Endothelial cell of umbilical vein (primary cell): Measurements from ENCODE around the gene HERPUD1. TPM values are rescaled to one million over a fixed set of nuclear protein-coding genes. Genes with fewer than 3 reads are reported as not detected.

Experiments
- BruUV-seq: library from RNA; stranded (reverse); fragments of 400-500 nt; replicated peaks from 2 replicates; lab custom pipeline; 2021; lab: Mats Ljungman, UMichigan
- CTCF ChIA-PET: fragments of 300-600, 350-600 bp; sonication (Branson Sonifier 250); formaldehyde crosslinking; loops from one replicate; lab custom pipeline; 2021; ENCODE audit warnings: antibody characterized with exemption, inconsistent platforms; lab: Charles Lee
- POLR2A ChIA-PET: fragments of 300-600, 350-600 bp; sonication (Branson Sonifier 250); formaldehyde crosslinking; loops from one replicate; lab custom pipeline; 2021; ENCODE audit warnings: antibody characterized with exemption, inconsistent platforms; lab: Charles Lee
- DNase-seq: peaks from one replicate; pipeline ENCODE4 v3.0.0-alpha.2; 2011; ENCODE audit warnings: low read depth, low spot score
- FAIRE-seq: peaks from 2 replicates; lab custom pipeline; 2011; peaks lifted over from hg19 to GRCh38; lab: Jason Lieb, UNC
- H2AFZ ChIP-seq: 2 replicates; pipeline ENCODE4 v1.6.0; 2012; ENCODE audit warnings: low read depth, low read length, control low read depth, inconsistent platforms
- H3K27ac ChIP-seq: 2 replicates; pipeline ENCODE4 v1.5.1; 2011; ENCODE audit warnings: low read depth, mild to moderate bottlenecking, control low read depth, low read length, moderate library complexity; ENCODE audit not compliant: insufficient read depth
- H3K27me3 ChIP-seq, 2 experiments: 2 replicates each; pipeline versions ENCODE4 v1.6.0 to v1.6.1; 2011; ENCODE audit warnings: low read length in 2 of 2, mixed read lengths in 1 of 2; ENCODE audit not compliant: control insufficient read depth in 2 of 2, insufficient read depth in 2 of 2
- H3K36me3 ChIP-seq, 2 experiments: 2 replicates in 1 of 2; 3 replicates in 1 of 2; pipeline ENCODE4 v1.5.1; 2011; ENCODE audit warnings: low read length in 2 of 2, mild to moderate bottlenecking in 1 of 2, moderate library complexity in 1 of 2; ENCODE audit not compliant: control insufficient read depth in 2 of 2, insufficient read depth in 2 of 2; ENCODE audit errors: extremely low read depth in 1 of 2
- H3K4me1 ChIP-seq: 3 replicates; pipeline ENCODE4 v1.5.1; 2011; ENCODE audit warnings: mild to moderate bottlenecking, low read length; ENCODE audit not compliant: control insufficient read depth, insufficient read depth; ENCODE audit errors: extremely low read depth
- H3K4me2 ChIP-seq: 2 replicates; pipeline ENCODE4 v1.6.1; 2011; ENCODE audit warnings: low read length, control low read depth, mixed read lengths; ENCODE audit not compliant: insufficient read depth
- H3K4me3 ChIP-seq, 3 experiments: fragments of 200-600 bp in 1 of 3; sonication (generic), shearing (Covaris generic) in 1 of 3; replicated peaks in 1 of 3; 2 replicates each; pipeline ENCODE4 v1.5.1; 2011 to 2016; ENCODE audit warnings: control low read depth in 3 of 3, low read length in 3 of 3, mild to moderate bottlenecking in 2 of 3, inconsistent platforms in 1 of 3, low read depth in 1 of 3, moderate library complexity in 1 of 3; ENCODE audit not compliant: insufficient read depth in 1 of 3
- H3K79me2 ChIP-seq: 2 replicates; pipeline ENCODE4 v1.6.0; 2012; ENCODE audit warnings: low read length, inconsistent platforms; ENCODE audit not compliant: control insufficient read depth, insufficient read depth
- H3K9ac ChIP-seq: replicated peaks from 2 replicates; pipeline ENCODE3; 2011; ENCODE audit warnings: low read length, control low read depth; ENCODE audit not compliant: insufficient read depth; ENCODE audit errors: extremely low read depth
- H3K9me1 ChIP-seq: replicated peaks from 3 replicates; pipeline ENCODE4 v1.6.0; 2011; ENCODE audit warnings: mild to moderate bottlenecking, low read length; ENCODE audit not compliant: control insufficient read depth, insufficient read depth; ENCODE audit errors: extremely low read depth
- H3K9me3 ChIP-seq: replicated peaks from 2 replicates; pipeline ENCODE4 v1.5.1; 2012; ENCODE audit warnings: low read length, inconsistent platforms; ENCODE audit not compliant: control insufficient read depth, insufficient read depth
- H4K20me1 ChIP-seq: replicated peaks from 2 replicates; pipeline ENCODE3; 2011; ENCODE audit warnings: mild to moderate bottlenecking, low read length; ENCODE audit not compliant: control insufficient read depth, insufficient read depth; ENCODE audit errors: extremely low read depth
- CTCF ChIP-seq, 2 donors: IDR thresholded peaks; 1 replicate in 1 of 2; 2 replicates in 1 of 2; pipeline ENCODE4 v1.5.1; 2011; ENCODE audit warnings: low read length in 2 of 2, mild to moderate bottlenecking in 2 of 2, moderate library complexity in 2 of 2, control low read depth in 1 of 2, inconsistent platforms in 1 of 2, low read depth in 1 of 2; ENCODE audit not compliant: insufficient read depth in 1 of 2; ENCODE audit errors: extremely low read depth in 1 of 2
- EZH2 ChIP-seq: IDR thresholded peaks from 2 replicates; pipeline ENCODE4 v1.6.1; 2012; ENCODE audit warnings: borderline replicate concordance, low read depth, mild to moderate bottlenecking, moderate library complexity, low read length, inconsistent platforms; ENCODE audit not compliant: severe bottlenecking
- FOS ChIP-seq: IDR thresholded peaks from 2 replicates; pipeline ENCODE4 v1.6.1; 2011; ENCODE audit warnings: mild to moderate bottlenecking, low read length, moderate library complexity, borderline replicate concordance; ENCODE audit not compliant: insufficient read depth
- GATA2 ChIP-seq: IDR thresholded peaks from 2 replicates; pipeline ENCODE4 v1.7.0; 2011; ENCODE audit warnings: low read depth, mild to moderate bottlenecking, moderate library complexity, mixed read lengths, low read length; ENCODE audit not compliant: insufficient read length, insufficient read depth
- JUN ChIP-seq: IDR thresholded peaks from 2 replicates; pipeline ENCODE4 v1.6.1; 2011; ENCODE audit warnings: borderline replicate concordance, low read depth; ENCODE audit not compliant: insufficient read length, insufficient read depth
- MYC ChIP-seq: IDR thresholded peaks from one replicate; pipeline ENCODE4 v1.6.1; 2011; ENCODE audit warnings: mild to moderate bottlenecking, low read depth, low read length
- POLR2A ChIP-seq: IDR thresholded peaks from 2 replicates; pipeline ENCODE4 v1.6.1; 2012; ENCODE audit warnings: low read depth, mild to moderate bottlenecking, control low read depth, low read length
- POLR2AphosphoS5 ChIP-seq: IDR thresholded peaks from 2 replicates; pipeline ENCODE4 v1.6.1; 2012; ENCODE audit warnings: low read depth, mild to moderate bottlenecking, control low read depth, low read length, moderate library complexity; ENCODE audit not compliant: insufficient read depth
- dilution Hi-C: fragments of 300-500 bp; cut with MboI; formaldehyde crosslinking; loops from one replicate; pipeline ENCODE4 v1.15.0; 2019; ENCODE audit warnings: low sequenced_read_pairs; ENCODE audit not compliant: extremely low pct_ligation_motif_present
- intact Hi-C: fragments of 100-400 bp; cut with micrococcal nuclease; formaldehyde crosslinking; loops from one replicate; pipeline ENCODE4 v1.10.0; 2022
- polyA plus RNA-seq, 4 experiments: library from polyadenylated mRNA; depleted of rRNA in 3 of 4; stranded (reverse) in 3 of 4; unstranded in 1 of 4; fragments of >200 nt; gene quantifications; 2 replicates each; pipeline versions ENCODE4 v1.2.1 to v1.2.3, GENCODE V29; 2011 to 2012; ENCODE audit warnings: missing spikeins in 1 of 4
- total RNA-seq: library from RNA; stranded (reverse); gene quantifications from 2 replicates; pipeline ENCODE4 v1.2.3, GENCODE V29; 2021
- TF ChIP-seq, protein P1 (sequence below): IDR thresholded peaks from 2 replicates; pipeline ENCODE4 v1.6.1; 2011; ENCODE audit not compliant: insufficient read depth, insufficient read length

Gene HERPUD1
- total and polyA plus RNA-seq, 2 donors (not counting 3 experiments of a cell fraction or from before 2014, with no cell fraction given), result 107 to 109 TPM

GRCh38 chr16:56931271-56931891 lies 561 bp upstream of the HERPUD1 start:
- Histone ChIP-seq H3K27me3 (no peaks in the 10 kb centered on the region), H3K9me1 (no peaks in the 10 kb centered on the region), H3K9ac (peak overlapping the region; percentile 94), H3K4me2 (peak overlapping the region; percentile 18), H3K4me3 (peak overlapping the region in 2 of 3 experiments; percentile 27 to 30), H3K4me1 (peaks cover 26% of the 10 kb centered on the region), H3K9me3 (no peaks in the 10 kb centered on the region), H3K36me3 (peaks cover 2 to 10% of the 10 kb centered on the region in 2 experiments), H2AFZ (peak overlapping the region; percentile 28), H4K20me1 (peaks cover 19% of the 10 kb centered on the region), H3K27ac (peak overlapping the region; percentile 62), H3K79me2 (peaks cover 40% of the 10 kb centered on the region)
- intact Hi-C loops, result no loop called here
- dilution Hi-C loops, result no loop called here
- DNase-seq, result no peak
- FAIRE-seq, result no peak
- POLR2A ChIA-PET, result interaction anchor here (0.8 to 1.5 kb wide), 4 partner anchors 11 to 80 kb away, joined by 3 to 7 read pairs (median 3); no protein-coding TSS in a partner anchor
- TSS peak; percentile 98 for BruUV-seq
- CTCF ChIA-PET, result interaction anchor here (1.0 to 1.8 kb wide), 4 partner anchors 62 to 148 kb away, joined by 3 to 4 read pairs (median 3); no protein-coding TSS in a partner anchor
- TF ChIP-seq JUN (no peak), GATA2 (no peak), MYC (no peak), POLR2AphosphoS5 (no peak), EZH2 (no peak), CTCF (IDR thresholded peaks at IDR 0.05; ENCODE audit: extremely low read depth in 1 of 2, insufficient read depth in 1 of 2, low read depth in 1 of 2, low read length in 2 of 2) (no peak), POLR2A (no peak), FOS (no peak)
- TF ChIP-seq, protein P1, sequence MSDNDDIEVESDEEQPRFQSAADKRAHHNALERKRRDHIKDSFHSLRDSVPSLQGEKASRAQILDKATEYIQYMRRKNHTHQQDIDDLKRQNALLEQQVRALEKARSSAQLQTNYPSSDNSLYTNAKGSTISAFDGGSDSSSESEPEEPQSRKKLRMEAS, result no peak
